Measurements from ENCODE around the gene C1orf52.

- TF ChIP-seq, protein P1, sequence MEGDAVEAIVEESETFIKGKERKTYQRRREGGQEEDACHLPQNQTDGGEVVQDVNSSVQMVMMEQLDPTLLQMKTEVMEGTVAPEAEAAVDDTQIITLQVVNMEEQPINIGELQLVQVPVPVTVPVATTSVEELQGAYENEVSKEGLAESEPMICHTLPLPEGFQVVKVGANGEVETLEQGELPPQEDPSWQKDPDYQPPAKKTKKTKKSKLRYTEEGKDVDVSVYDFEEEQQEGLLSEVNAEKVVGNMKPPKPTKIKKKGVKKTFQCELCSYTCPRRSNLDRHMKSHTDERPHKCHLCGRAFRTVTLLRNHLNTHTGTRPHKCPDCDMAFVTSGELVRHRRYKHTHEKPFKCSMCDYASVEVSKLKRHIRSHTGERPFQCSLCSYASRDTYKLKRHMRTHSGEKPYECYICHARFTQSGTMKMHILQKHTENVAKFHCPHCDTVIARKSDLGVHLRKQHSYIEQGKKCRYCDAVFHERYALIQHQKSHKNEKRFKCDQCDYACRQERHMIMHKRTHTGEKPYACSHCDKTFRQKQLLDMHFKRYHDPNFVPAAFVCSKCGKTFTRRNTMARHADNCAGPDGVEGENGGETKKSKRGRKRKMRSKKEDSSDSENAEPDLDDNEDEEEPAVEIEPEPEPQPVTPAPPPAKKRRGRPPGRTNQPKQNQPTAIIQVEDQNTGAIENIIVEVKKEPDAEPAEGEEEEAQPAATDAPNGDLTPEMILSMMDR (IDR thresholded peaks at IDR 0.05; ENCODE audit: low read depth, low read length, poor library complexity, severe bottlenecking): no peak
- TF ChIP-seq EZH2phosphoT487 (IDR thresholded peaks at IDR 0.05; ENCODE audit: borderline replicate concordance, low read length): no peak
Measured at GRCh38 chr1:85278853-85279314, 19.4 kb upstream of the C1orf52 start.
